ENCODE measurements around the gene TMEM212. TPM values are rescaled to one million over a fixed set of nuclear protein-coding genes. Genes with fewer than 3 reads are reported as not detected.

TMEM212 gene
- total RNA-seq, 1 donor from 2014 or later: not detected

GRCh38 chr3:171836855-171837254, 6.3 kb upstream of the TMEM212 start:
- no peaks in the 10 kb centered on the region for H3K9me3 Mint-ChIP-seq
- H3K27ac Mint-ChIP-seq: no peak overlapping the region
- DNase-seq (ENCODE audit: low spot score in 2 of 2, unreplicated experiment in 2 of 2): no peak
- no peak overlapping the region for H3K4me3 Mint-ChIP-seq
- TF ChIP-seq, protein P1, sequence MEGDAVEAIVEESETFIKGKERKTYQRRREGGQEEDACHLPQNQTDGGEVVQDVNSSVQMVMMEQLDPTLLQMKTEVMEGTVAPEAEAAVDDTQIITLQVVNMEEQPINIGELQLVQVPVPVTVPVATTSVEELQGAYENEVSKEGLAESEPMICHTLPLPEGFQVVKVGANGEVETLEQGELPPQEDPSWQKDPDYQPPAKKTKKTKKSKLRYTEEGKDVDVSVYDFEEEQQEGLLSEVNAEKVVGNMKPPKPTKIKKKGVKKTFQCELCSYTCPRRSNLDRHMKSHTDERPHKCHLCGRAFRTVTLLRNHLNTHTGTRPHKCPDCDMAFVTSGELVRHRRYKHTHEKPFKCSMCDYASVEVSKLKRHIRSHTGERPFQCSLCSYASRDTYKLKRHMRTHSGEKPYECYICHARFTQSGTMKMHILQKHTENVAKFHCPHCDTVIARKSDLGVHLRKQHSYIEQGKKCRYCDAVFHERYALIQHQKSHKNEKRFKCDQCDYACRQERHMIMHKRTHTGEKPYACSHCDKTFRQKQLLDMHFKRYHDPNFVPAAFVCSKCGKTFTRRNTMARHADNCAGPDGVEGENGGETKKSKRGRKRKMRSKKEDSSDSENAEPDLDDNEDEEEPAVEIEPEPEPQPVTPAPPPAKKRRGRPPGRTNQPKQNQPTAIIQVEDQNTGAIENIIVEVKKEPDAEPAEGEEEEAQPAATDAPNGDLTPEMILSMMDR (IDR thresholded peaks at IDR 0.05; ENCODE audit: unreplicated experiment): no peak
- H3K27me3 Mint-ChIP-seq (ENCODE audit: low read depth): no peaks in the 10 kb centered on the region
- no peaks in the 10 kb centered on the region for H3K36me3 Mint-ChIP-seq
- peaks cover 42% of the 10 kb centered on the region for H3K4me1 Mint-ChIP-seq

DNA sequence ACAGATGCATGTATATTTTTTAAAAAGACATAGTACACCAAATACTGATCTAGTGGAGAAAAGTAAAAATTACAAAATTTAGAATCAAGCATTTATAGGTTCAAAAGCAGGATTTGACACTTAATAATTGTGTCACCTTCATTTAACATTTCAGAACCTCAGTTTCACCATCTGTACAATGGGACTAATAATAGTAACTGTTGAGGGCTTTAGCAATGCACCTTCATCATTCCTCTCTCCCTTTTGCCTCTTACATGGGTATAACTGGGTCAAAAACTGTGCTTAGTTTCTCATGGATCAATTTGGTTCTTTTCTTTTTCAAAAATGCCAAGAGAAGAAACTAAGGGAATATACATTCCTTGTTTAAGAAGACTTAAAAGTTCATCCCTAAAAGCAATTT, 5.5 kb upstream of the TMEM212 start:
- Mint-ChIP-seq H3K4me1 (peaks cover 42% of the 10 kb centered on the region), H3K27ac (no peak overlapping the region), H3K9me3 (no peaks in the 10 kb centered on the region), H3K36me3 (no peaks in the 10 kb centered on the region), H3K27me3 (ENCODE audit: low read depth) (no peaks in the 10 kb centered on the region), H3K4me3 (no peak overlapping the region)
- TF ChIP-seq, protein P1 (IDR thresholded peaks at IDR 0.05; ENCODE audit: unreplicated experiment): no peak
- DNase-seq (ENCODE audit: low spot score in 2 of 2, unreplicated experiment in 2 of 2): no peak

DNA sequence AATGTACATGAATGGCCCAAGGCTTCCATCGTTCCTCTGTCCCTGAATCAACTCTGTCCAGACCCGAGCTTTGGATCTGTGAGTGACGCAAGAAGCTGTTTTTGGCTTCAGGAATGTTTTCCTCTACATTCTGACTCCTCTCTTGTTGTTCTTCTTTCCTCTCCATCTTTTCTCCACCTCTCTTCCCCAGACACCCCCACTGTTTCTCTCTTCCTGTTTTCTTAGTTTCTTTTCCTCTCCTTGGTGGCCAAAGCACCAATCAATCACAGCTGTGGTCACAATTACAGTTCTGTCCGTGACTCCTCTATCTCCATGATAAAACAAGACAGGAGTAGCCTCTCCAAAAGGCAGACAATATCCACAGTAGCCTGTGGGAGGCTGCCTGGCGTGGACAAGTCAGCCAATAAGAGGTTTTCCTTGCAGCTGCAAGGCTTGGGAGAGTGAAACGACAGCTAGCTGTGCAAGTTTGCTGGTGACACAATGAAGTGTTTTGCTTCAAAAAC, 4.9 kb upstream of the TMEM212 start:
- no peaks in the 10 kb centered on the region for H3K9me3 Mint-ChIP-seq
- DNase-seq (ENCODE audit: low spot score in 2 of 2, unreplicated experiment in 2 of 2): no peak
- H3K27ac Mint-ChIP-seq: peak overlapping the region; percentile 84
- no peaks in the 10 kb centered on the region for H3K27me3 Mint-ChIP-seq (ENCODE audit: low read depth)
- no peaks in the 10 kb centered on the region for H3K36me3 Mint-ChIP-seq
- peaks cover 36% of the 10 kb centered on the region for H3K4me1 Mint-ChIP-seq
- TF ChIP-seq, protein P1 (IDR thresholded peaks at IDR 0.05; ENCODE audit: unreplicated experiment): no peak
- peak overlapping the region; percentile 38 for H3K4me3 Mint-ChIP-seq

GRCh38 chr3:171839270-171839669, 3.9 kb upstream of the TMEM212 start:
- no peaks in the 10 kb centered on the region for H3K9me3 Mint-ChIP-seq
- H3K27ac Mint-ChIP-seq: no peak overlapping the region
- TF ChIP-seq, protein P1 (IDR thresholded peaks at IDR 0.05; ENCODE audit: unreplicated experiment): no peak
- no peaks in the 10 kb centered on the region for H3K36me3 Mint-ChIP-seq
- H3K4me1 Mint-ChIP-seq: peaks cover 32% of the 10 kb centered on the region
- DNase-seq (ENCODE audit: low spot score in 2 of 2, unreplicated experiment in 2 of 2): no peak
- H3K27me3 Mint-ChIP-seq (ENCODE audit: low read depth): no peaks in the 10 kb centered on the region
- H3K4me3 Mint-ChIP-seq: no peak overlapping the region

DNA sequence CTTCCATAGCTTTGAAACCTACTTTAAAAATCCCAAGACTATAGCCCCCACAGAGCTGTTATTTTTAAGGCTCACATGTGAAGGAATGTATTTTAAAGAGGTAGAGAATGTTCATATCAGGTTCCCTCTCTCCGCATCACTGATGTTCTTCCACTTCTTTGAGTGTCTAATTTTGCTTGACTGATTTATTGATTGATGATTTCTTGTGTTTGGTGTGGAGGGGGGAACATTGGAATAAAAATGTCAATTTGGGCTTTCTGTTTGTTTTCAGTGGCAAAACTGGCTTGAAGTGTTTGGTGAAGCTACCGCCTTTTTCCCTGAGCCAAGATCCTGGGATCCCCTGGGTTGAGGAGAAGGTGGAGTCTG, 2.7 kb upstream of the TMEM212 start:
- Mint-ChIP-seq H3K9me3 (no peaks in the 10 kb centered on the region), H3K27me3 (ENCODE audit: low read depth) (no peaks in the 10 kb centered on the region), H3K36me3 (no peaks in the 10 kb centered on the region), H3K27ac (no peak overlapping the region), H3K4me3 (no peak overlapping the region), H3K4me1 (peaks cover 28% of the 10 kb centered on the region)
- TF ChIP-seq, protein P1 (IDR thresholded peaks at IDR 0.05; ENCODE audit: unreplicated experiment): no peak
- no peak for DNase-seq (ENCODE audit: low spot score in 2 of 2, unreplicated experiment in 2 of 2)

Measured in mesothelial cell of epicardium (in vitro differentiated cells).